Astrocyte (in vitro differentiated cells and primary cell): ENCODE data around the gene CMTR1.
"Not testable (repeated sequence)": the region's sequence is repeated elsewhere in the genome, so short reads cannot be mapped to it uniquely, and the experiment has no call there.

Source experiments
- CTCF ChIP-seq: IDR thresholded peaks from 2 replicates; pipeline ENCODE4 v1.5.1; 2011; ENCODE audit warnings: low read depth, mild to moderate bottlenecking, inconsistent platforms, low read length, moderate library complexity; ENCODE audit not compliant: insufficient read depth
- EZH2 ChIP-seq: IDR thresholded peaks from 2 replicates; pipeline ENCODE4 v1.6.1; 2012; ENCODE audit warnings: mild to moderate bottlenecking, low read length, inconsistent platforms; ENCODE audit not compliant: insufficient read depth

GRCh38 chr6:37500904-37501303 is 67.9 kb downstream of the CMTR1 start:
- not testable (repeated sequence) for TF ChIP-seq CTCF, EZH2
